BLaER1 (cell line): ENCODE results near the gene ING4.

ENCODE experiments used
- H3K27ac ChIP-seq: shearing (Covaris generic); formaldehyde crosslinking; 2 replicates; pipeline ENCODE4 v1.8.1; 2022
- H3K27me3 ChIP-seq: shearing (Covaris generic); formaldehyde crosslinking; 2 replicates; pipeline ENCODE4 v1.8.1; 2022
- H3K36me3 ChIP-seq: shearing (Covaris generic); formaldehyde crosslinking; 2 replicates; pipeline ENCODE4 v1.8.1; 2022
- H3K4me1 ChIP-seq: shearing (Covaris generic); formaldehyde crosslinking; 2 replicates; pipeline ENCODE4 v1.8.1; 2022
- H3K4me2 ChIP-seq: shearing (Covaris generic); formaldehyde crosslinking; 2 replicates; pipeline ENCODE4 v1.8.1; 2022
- H3K4me3 ChIP-seq: shearing (Covaris generic); formaldehyde crosslinking; 2 replicates; pipeline ENCODE4 v1.8.1; 2022
- H3K9ac ChIP-seq: shearing (Covaris generic); formaldehyde crosslinking; 2 replicates; pipeline ENCODE4 v1.8.1; 2022
- H3K9me3 ChIP-seq: shearing (Covaris generic); formaldehyde crosslinking; 2 replicates; pipeline ENCODE4 v1.8.1; 2022
- H4K20me1 ChIP-seq: shearing (Covaris generic); formaldehyde crosslinking; 2 replicates; pipeline ENCODE4 v1.8.1; 2022
- Cebpa-rat ChIP-seq: shearing (Covaris generic); IDR thresholded peaks from 2 replicates; pipeline ENCODE4 v1.8.1; 2022

ING4 gene

DNA sequence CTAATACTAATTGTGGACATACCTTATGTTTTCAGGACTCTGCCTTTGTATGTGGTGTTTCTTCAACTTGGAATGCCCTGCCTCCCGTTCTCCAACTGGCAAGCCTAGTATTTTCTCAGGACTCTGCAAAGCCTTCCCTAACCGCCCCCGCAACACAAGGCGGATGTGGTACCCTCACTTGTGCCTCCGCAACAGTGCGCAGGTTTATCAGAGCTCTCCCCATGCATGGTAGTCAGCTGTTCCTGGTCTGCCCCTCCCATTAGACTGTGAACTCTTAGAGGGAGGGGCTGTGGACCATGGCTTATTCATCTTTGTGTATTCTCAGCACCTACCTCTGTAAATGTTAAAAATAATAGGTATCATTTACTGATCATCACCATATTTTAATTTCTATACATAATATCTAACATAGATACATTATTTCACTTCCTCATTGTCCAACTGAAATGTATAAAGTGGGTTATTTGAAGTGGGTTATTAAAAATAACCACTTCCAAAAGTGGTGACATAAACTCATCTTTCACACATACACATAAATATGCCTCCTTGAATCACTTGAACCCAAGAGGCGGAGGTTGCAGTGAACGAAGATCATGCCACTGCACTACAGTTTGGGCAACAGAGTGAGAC, 36.1 kb downstream of the ING4 start:
- 0 out of 2 replicates have a peak, but pooled peaks cover 6% of the 10 kb centered on the region for H3K36me3 ChIP-seq
- H3K4me3 ChIP-seq = peak overlapping the region; percentile 63
- peak overlapping the region; percentile 97 for H3K4me2 ChIP-seq
- H3K27ac ChIP-seq = peak overlapping the region; percentile 82
- H3K9ac ChIP-seq = peak overlapping the region; percentile 65
- H3K4me1 ChIP-seq = peaks cover 89% of the 10 kb centered on the region
- H4K20me1 ChIP-seq = no peaks in the 10 kb centered on the region
- H3K9me3 ChIP-seq = no peaks in the 10 kb centered on the region
- TF ChIP-seq Cebpa-rat = no peak
- H3K27me3 ChIP-seq = no peaks in the 10 kb centered on the region

DNA sequence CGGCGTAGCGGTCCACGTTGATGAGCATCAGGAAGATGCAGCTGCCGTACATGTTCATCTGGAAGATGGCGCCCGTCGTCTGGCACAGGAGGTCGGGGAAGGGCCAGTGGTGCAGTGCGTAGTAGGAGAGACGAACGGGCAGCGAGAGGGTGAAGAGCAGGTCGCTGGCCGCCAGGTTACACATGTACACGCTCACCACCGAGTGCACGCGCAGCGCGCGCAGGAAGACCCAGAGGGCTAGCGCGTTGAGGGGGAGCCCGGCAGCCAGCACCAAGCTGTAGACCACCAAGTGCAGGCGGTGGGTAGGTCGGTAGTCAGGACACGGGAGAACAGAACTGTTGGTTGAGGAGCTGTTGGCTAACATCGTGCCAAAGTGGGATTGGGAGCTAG, 42.0 kb downstream of the ING4 start:
- Histone ChIP-seq H3K36me3 (peaks cover 41% of the 10 kb centered on the region), H3K4me1 (peaks cover 45% of the 10 kb centered on the region), H3K4me3 (no peak overlapping the region), H3K27me3 (no peaks in the 10 kb centered on the region), H3K9me3 (no peaks in the 10 kb centered on the region), H3K9ac (no peak overlapping the region), H3K4me2 (no peak overlapping the region), H4K20me1 (no peaks in the 10 kb centered on the region), H3K27ac (0 out of 2 replicates have a peak overlapping the region, but pooled peaks have one; percentile 13)
- TF ChIP-seq Cebpa-rat = no peak

DNA sequence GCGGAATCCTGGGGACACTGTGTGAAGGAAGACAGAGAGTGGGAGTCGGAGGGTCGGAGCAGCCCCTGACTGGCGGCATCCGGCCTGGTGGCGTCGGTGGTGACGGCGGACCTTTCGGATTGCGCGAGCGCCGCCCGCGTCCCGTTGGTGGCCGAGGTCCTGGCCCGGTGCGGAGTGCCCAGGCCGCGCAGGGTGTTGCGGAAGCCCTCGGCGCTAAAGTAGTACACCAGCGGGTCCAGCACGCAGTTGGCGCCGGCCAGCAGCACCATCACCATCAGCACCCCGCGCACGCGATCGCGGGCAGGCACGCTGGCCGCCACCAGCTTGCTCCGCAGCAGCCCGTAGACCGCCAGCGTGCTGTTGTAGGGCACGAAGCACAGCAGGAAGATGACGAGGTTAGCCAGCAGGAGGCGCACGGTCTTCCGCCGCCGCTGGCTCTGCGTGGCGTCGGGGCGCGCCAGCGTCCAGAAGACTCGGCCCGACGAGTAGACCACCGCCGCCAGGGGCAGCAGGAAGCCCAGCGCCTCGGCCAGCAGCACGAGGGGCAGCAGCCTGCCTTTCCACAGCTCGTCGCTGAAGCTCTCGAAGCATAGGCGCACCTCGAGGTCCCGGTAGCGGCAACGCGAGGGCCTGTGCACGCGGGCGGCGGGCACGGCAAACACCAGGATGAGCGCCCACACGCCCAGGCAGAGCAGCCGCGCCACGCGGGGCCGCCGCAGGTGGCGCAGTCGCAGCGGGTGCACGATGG, 42.6 kb downstream of the ING4 start:
- TF ChIP-seq Cebpa-rat = no peak
- Histone ChIP-seq H3K4me2 (no peak overlapping the region), H3K27me3 (no peaks in the 10 kb centered on the region), H3K27ac (no peak overlapping the region), H3K4me3 (no peak overlapping the region), H3K4me1 (peaks cover 44% of the 10 kb centered on the region), H4K20me1 (no peaks in the 10 kb centered on the region), H3K36me3 (peaks cover 41% of the 10 kb centered on the region), H3K9ac (no peak overlapping the region), H3K9me3 (no peaks in the 10 kb centered on the region)

DNA sequence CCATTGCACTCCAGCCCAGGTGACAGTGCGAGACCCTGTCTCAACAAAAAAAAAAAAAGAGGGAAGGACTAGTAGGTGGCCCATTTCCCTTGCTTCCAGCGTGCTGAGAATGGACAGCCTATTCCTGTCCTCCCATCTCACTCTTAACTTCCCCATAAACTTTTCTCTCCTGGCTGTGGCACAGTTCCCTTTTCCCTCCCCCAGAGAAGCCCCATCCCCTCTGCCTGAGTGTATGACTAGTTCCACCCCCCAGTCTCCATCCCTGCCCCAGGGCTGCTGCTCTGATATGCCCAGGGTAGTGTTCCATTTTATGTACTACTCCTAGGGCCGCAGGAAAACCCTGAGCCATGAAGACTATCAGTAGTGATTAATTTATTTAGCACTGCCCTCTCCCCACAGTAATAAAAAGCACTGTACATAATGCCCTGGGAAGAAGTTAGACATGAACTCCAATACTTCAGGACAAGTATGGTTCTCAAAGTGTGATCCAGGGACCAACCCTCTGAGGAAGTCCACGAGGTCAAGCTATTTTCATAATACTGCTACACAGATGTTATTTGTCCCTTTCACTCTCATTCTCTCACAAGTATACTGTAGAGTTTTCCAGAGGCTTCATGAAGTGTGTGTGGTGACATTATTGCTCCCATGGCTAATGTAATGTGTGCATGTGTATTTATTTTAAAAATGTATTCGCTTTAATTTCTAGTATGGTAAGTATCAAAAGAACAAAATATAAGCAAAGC, 44.3 kb downstream of the ING4 start:
- H3K4me1 ChIP-seq = peaks cover 41% of the 10 kb centered on the region
- no peak overlapping the region for H3K9ac ChIP-seq
- H3K27ac ChIP-seq = peak overlapping the region; percentile 41; the same call in 1 of the 2 replicates
- no peak overlapping the region for H3K4me3 ChIP-seq
- H3K4me2 ChIP-seq = peak overlapping the region; percentile 27; the same call in 1 of the 2 replicates
- H4K20me1 ChIP-seq = no peaks in the 10 kb centered on the region
- TF ChIP-seq Cebpa-rat = no peak
- no peaks in the 10 kb centered on the region for H3K9me3 ChIP-seq
- H3K36me3 ChIP-seq = peaks cover 41% of the 10 kb centered on the region
- no peaks in the 10 kb centered on the region for H3K27me3 ChIP-seq

DNA sequence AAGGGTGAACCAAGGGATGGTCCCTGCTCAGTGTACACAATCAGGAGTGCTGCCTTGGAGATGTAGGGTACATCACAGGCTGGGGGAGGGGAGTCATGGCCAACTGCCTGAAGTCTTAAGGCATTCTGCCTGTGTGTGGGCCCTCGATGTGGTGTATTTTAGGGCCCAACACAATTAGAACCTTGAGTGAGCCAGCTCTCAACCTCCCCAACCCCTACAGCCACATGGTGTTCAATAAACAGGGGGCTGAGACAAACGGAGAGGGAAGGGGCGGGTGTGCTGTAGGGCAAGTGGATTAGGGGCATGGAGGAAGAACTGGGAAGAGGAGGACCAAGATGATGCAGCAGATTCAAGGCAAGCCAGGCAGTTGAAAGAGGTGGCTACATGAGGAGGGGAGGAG, 47.1 kb downstream of the ING4 start:
- peaks cover 26% of the 10 kb centered on the region for H3K36me3 ChIP-seq
- no peak overlapping the region for H3K4me3 ChIP-seq
- H3K27me3 ChIP-seq = no peaks in the 10 kb centered on the region
- no peak overlapping the region for H3K4me2 ChIP-seq
- TF ChIP-seq Cebpa-rat = no peak
- peaks cover 58% of the 10 kb centered on the region for H3K4me1 ChIP-seq
- H3K9me3 ChIP-seq = no peaks in the 10 kb centered on the region
- H4K20me1 ChIP-seq = no peaks in the 10 kb centered on the region
- no peak overlapping the region for H3K9ac ChIP-seq
- H3K27ac ChIP-seq = peak overlapping the region; percentile 42

DNA sequence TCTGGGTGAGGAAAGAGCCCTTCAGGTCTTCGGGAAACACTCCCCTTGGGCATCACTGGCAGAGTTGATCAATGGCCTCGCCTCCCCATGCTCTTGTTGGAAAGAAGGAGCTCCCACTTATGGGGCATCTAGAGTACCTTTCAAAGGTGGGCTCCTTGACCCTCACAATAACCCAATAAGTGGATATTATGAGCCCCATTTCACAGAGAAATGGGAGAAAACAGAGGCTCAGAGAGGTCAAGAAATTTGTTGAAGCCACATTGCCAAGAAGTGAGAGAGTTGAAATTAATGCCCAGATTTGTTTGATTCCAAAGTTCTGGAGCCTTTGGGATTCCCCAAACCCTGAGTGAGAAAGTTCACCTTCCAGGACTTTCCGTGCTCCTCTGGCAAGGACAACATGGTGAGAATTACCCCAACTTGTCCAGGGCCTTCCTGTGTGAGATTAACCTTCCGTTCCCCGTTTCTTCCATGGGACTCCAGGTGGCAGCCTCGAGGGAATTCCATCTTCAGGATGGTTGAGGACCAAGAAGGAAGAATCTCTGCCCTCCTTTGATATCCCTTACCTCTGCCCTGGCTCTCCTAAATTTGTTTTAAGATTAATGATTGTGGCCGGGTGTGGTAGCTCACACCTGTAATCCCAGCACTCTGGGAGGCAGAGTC, 48.3 kb downstream of the ING4 start:
- Histone ChIP-seq H3K27me3 (no peaks in the 10 kb centered on the region), H4K20me1 (no peaks in the 10 kb centered on the region), H3K4me3 (no peak overlapping the region), H3K27ac (peak overlapping the region; percentile 78), H3K9ac (peak overlapping the region; percentile 38; the same call in 1 of the 2 replicates), H3K4me2 (peak overlapping the region; percentile 57), H3K9me3 (no peaks in the 10 kb centered on the region), H3K36me3 (peaks cover 14% of the 10 kb centered on the region), H3K4me1 (peaks cover 69% of the 10 kb centered on the region)
- no peak for TF ChIP-seq Cebpa-rat

DNA sequence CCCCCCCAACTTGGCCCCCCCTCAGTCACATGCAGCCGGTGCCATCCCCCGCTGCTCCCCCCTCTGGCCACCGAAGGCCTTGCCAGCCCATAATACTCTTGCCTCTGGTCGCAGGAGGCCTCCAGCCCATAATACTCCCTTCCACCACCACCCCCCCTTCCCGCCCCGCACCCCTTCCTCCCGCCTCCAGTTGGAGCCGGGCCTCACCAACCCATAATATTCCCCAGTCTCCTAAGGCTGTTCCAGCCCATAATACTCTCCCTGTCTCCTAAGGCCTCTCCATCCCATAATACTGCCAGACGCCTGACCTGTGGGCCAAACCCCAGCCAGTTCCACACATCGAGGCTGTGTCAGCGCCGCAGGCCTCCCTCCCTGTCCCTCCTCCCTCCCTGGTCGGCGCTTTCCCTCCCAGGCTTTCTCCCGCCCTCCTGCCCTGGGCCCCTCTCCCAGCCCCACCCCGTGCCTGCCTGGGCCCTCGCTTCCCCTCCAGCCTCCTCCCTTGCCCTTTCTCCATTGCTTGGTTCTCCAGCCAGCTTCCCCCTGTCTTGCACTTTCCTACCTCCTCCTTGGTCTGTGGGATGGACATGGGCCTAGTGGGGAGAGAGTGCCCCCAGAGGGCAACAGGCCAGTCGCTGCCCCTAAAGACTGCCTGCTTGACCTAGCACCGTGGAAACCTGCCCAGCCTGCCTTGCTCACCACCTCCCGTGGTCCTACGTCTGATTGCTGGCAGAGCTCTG, 49.0 kb downstream of the ING4 start:
- Histone ChIP-seq H4K20me1 (no peaks in the 10 kb centered on the region), H3K36me3 (peaks cover 8% of the 10 kb centered on the region), H3K9me3 (no peaks in the 10 kb centered on the region), H3K4me3 (no peak overlapping the region), H3K4me2 (peak overlapping the region; percentile 57), H3K9ac (peak overlapping the region; percentile 38; the same call in 1 of the 2 replicates), H3K27me3 (no peaks in the 10 kb centered on the region), H3K27ac (peak overlapping the region; percentile 78), H3K4me1 (peaks cover 69% of the 10 kb centered on the region)
- no peak for TF ChIP-seq Cebpa-rat

DNA sequence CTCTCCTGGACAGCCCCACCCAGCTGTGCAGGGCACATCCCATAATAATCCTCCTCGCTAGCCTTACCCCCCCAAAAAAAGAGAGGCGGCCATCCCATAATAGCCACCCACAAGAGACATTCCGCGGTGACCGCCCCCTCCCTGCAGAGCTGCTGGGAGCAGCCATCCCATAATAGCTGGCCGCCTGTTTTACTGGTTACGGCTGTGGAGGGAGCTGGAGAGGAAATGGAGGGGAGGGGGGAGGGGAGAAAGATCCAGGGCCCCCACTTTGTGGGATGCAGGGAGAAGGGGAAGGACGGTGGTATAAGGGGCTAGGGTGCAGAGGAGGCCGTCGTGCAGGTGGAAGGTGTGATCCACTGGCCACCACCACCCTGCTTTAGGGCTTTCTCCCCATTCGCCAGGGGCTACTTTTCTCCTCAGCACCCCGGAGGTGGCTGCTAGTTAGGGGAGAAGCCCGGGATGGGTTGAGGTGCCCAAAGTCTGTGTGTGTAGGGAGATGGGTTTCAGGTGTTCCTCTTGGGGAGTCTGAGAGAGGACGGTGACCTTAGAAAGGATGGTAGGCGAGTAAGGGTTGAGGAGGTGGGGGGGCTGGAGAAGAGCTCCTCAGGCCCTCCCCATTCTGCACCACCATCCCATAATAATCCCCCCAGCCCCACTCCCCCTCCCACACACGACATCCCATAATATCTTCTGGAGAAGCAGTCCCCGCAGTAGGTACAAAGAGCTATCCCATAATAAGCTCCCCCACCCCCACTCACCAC, 49.7 kb downstream of the ING4 start:
- Histone ChIP-seq H3K27me3 (no peaks in the 10 kb centered on the region), H3K4me3 (peak overlapping the region; percentile 39), H3K9me3 (no peaks in the 10 kb centered on the region), H3K36me3 (peaks cover 1% of the 10 kb centered on the region; the same call in 1 of the 2 replicates), H4K20me1 (no peaks in the 10 kb centered on the region), H3K4me1 (peaks cover 65% of the 10 kb centered on the region), H3K4me2 (peak overlapping the region; percentile 87), H3K27ac (peak overlapping the region; percentile 93), H3K9ac (peak overlapping the region; percentile 77)
- no peak for TF ChIP-seq Cebpa-rat
